GM19397 (cell line): ENCODE results near the gene ZBTB5.

ENCODE experiments used
- ATAC-seq: cut with Tn5 transposase; IDR thresholded peaks from one replicate; pipeline ENCODE4 v1.9.1; 2021; ENCODE audit warnings: mild to moderate bottlenecking, moderate library complexity; ENCODE audit not compliant: unreplicated experiment

ZBTB5 gene

DNA sequence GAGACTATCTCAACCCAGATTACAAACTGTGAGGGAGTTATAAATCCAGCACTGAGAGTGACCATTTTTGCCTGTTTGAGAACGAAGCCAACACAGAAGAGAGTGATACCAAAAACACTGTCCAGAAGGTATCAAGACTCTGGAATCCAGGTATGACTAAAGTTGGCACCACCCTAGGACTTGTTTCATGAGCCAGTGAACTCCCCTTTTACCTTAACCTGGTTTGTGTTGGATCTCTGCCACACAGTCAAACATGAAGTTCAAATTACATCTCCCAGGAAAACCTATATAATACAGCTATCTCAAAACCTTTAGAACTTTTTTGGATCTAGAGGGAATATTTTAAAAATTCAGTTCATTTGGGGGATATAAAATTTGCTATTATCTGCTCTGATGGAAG is 11.4 kb downstream of the ZBTB5 start:
- no peak for ATAC-seq

- ATAC-seq: no peak
Measured at GRCh38 chr9:37452611-37453010, 12.6 kb downstream of the ZBTB5 start.

DNA sequence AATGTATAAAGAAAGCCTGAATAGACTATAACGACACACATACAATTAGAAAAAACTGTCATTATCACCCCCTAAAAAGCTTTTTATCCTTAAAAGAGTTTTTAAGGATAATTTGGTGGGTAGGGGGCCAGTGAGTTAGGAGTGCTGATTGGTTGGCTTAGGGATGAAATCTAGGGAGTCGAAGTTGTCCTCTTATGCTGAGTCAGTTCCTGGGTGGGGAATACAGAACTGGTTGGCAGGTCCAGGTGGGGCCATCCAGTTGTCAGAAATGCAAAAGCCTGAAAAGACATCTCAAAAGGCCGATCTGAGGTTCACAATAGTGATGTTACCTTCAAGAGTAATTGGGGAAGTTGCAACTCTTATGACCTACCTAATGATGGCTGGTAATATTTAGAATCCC is 13.6 kb downstream of the ZBTB5 start:
- ATAC-seq: no peak

- ATAC-seq: no peak
Measured at GRCh38 chr9:37449862-37450632, 15.2 kb downstream of the ZBTB5 start.

DNA sequence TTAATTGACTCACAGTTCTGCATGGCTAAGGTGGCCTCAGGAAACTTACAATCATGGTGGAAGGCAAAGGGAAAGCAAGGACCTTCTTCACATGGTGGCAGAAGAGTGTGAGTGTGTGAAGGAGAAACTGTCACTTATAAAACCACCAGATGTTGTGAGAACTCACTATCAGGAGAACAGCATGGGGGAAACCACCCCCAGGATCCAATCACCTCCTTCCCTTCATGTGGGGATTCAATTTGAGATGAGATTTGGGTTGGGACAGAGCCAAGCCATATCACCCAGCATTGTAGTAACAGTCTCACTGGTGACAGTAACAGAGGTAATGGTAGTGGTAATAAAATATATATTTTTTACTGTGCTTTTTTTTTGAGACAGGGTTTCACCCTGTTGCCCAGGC is 18.1 kb downstream of the ZBTB5 start:
- ATAC-seq: no peak

DNA sequence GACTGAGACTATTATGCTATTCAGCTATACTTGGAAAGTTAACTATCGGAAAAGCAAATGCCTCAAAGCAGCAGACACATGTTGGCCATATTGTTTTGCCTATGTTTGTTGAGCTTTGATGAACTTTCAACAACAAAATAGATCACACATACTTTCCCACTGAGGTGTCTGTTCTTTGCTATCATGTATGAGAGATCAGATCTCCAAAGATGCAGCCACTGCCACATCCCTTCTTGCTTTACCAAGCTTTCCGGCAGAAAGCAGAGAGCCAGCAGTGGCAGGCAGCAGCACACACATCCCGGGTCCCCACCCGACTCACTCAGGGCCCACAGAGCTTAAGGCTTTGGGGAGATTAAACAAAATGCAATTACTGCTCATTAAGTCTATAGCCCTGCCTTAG is 18.8 kb downstream of the ZBTB5 start:
- ATAC-seq: no peak

- ATAC-seq: no peak
Measured at GRCh38 chr9:37445832-37446231, 19.4 kb downstream of the ZBTB5 start.

GRCh38 chr9:37444890-37445289 is 20.4 kb downstream of the ZBTB5 start:
- no peak for ATAC-seq

- ATAC-seq: no peak
Measured at GRCh38 chr9:37443566-37443965, 21.7 kb downstream of the ZBTB5 start.

GRCh38 chr9:37442556-37442955 is 22.7 kb downstream of the ZBTB5 start:
- ATAC-seq: no peak

GRCh38 chr9:37441776-37442370 is 23.4 kb downstream of the ZBTB5 start:
- no peak for ATAC-seq

DNA sequence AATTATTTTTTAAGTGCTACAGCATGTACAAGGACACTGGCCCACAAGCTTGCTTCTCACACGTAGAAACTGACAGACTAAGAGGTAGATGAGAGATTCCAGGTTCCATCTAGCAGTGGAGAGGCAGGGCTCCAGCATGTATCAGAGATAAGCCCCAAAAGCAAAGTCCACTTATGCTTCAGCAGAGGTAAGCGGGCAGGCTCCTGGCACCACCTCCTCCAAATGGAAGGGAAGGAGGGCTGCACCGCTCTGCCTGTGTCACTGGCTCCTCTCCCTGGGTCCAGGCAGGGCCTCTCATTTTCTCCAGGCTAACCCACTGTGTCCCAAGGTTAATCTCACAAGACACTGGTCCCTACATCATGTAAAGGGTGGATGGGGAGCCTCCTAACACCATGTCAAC is 26.9 kb downstream of the ZBTB5 start:
- ATAC-seq: no peak

DNA sequence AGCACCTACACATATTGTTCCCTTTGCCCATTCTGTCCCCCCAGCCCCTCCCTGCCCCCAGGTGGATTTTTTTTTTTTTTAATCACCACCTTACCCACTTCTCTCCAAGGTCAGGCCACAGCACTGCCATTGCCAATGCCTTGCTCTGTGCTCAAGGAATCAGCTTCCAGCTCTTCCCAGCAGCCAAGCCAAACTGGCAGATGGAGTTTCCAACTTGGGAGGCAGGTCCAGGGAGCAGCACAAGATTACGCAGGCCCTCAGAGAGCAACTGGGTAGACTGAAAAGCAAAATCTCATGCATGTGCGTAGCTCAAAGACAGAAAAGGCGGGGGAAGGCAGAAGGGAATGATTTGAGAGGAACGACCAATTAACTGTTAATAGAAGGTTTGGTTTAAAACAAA is 27.6 kb downstream of the ZBTB5 start:
- ATAC-seq: no peak

- ATAC-seq: no peak
Measured at GRCh38 chr9:37437010-37437409, 28.2 kb downstream of the ZBTB5 start.

DNA sequence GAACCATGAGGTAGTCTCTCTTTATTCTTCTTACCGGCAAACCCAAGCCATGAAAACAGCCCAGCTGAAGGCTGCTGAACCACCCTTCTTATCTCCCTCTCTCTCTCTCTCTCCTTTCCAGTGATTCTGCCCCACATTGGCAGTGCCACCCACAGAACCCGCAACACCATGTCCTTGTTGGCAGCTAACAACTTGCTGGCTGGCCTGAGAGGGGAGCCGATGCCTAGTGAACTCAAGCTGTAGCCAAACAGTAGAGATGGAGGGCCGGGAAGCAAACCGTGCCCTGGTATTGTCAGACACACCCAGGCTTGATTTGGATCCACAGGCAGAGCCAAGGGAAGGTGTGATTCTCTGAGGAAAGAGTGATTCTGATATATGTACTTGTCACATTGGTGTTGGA is 28.7 kb downstream of the ZBTB5 start:
- no peak for ATAC-seq

- ATAC-seq: no peak
Measured at GRCh38 chr9:37433867-37434371, 31.3 kb downstream of the ZBTB5 start.

GRCh38 chr9:37432020-37432419 is 33.2 kb downstream of the ZBTB5 start:
- no peak for ATAC-seq

GRCh38 chr9:37430841-37431597 is 34.2 kb downstream of the ZBTB5 start:
- ATAC-seq: no peak

- ATAC-seq: no peak
Measured at GRCh38 chr9:37429441-37430285, 35.6 kb downstream of the ZBTB5 start.

DNA sequence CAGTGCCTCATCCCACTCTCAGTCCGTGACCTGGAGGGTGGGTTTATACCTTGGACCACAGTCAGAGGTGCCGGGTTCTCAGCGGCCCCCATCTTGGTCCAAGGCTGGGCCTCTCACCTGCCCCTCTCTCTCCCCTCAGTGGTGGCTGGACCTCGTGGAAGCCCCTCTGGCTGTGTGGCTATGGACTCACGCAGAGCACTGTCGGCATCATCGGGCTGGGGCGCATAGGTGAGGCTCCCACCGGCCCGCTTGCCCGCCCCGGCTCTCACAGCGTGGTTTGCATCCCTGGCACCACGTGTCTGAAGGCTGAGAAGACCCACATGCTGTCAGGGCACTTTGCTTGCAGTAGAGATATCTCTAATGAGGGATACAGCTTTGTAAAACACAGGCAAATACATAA is 36.9 kb downstream of the ZBTB5 start:
- ATAC-seq: no peak

- no peak for ATAC-seq
Measured at GRCh38 chr9:37426846-37427245, 38.4 kb downstream of the ZBTB5 start.
